Loucy (cell line): ENCODE results near the gene TMEM164.

ENCODE experiments used
- EZH2phosphoT487 ChIP-seq: fragments of 200-600 bp; IDR thresholded peaks from 2 replicates; pipeline ENCODE4 v1.6.1; 2018; ENCODE audit warnings: antibody characterized with exemption, mild to moderate bottlenecking, moderate library complexity, borderline replicate concordance
- TF ChIP-seq, protein P1 (sequence below): fragments of 200-600 bp; sonication (generic); conservative IDR thresholded peaks from 2 replicates; pipeline ENCODE4 v1.5.1; 2014; ENCODE audit warnings: mild to moderate bottlenecking, antibody characterized with exemption, low read length

DNA sequence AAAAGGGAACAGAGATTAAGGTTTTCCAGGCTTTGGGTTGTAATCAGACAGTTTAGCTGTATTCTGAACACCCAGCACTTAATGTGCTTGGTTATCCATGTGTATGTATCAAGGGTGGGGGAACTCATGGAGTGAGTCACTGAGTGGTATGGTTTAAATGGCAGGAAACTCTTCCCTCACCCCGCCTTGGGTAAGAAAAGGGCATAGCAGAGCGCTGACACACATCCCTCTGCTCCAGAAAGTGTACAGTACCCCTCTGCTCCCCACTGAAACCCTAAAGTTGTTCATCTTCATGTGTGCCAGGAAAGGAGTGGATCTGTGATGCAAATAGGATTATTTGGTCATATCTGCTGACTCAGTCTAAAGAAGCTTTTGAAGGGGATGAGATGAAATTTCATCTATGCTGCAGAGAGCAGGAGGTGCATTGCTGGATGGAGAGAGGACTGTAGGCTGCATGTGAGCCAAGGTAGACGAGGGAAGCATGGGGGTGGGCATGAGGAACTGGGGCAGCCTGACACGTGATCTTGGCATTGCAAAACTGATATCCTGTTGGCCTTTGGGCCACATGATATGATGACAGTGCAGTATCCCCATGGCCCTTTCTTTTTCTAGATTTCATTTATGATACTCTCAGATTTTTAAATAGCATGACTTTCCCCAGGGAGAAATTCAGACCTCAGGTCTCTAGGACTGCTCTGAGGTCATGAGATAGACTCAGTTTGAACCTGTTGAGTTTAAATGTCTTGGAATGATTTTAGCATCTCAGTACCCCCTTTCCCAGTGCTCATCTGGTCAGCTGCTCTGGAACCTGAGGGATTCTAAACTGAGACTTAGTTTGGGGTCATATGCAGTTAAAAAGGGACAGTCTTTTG is 84.8 kb downstream of the TMEM164 start:
- TF ChIP-seq, protein P1, sequence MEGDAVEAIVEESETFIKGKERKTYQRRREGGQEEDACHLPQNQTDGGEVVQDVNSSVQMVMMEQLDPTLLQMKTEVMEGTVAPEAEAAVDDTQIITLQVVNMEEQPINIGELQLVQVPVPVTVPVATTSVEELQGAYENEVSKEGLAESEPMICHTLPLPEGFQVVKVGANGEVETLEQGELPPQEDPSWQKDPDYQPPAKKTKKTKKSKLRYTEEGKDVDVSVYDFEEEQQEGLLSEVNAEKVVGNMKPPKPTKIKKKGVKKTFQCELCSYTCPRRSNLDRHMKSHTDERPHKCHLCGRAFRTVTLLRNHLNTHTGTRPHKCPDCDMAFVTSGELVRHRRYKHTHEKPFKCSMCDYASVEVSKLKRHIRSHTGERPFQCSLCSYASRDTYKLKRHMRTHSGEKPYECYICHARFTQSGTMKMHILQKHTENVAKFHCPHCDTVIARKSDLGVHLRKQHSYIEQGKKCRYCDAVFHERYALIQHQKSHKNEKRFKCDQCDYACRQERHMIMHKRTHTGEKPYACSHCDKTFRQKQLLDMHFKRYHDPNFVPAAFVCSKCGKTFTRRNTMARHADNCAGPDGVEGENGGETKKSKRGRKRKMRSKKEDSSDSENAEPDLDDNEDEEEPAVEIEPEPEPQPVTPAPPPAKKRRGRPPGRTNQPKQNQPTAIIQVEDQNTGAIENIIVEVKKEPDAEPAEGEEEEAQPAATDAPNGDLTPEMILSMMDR, result no peak
- TF ChIP-seq EZH2phosphoT487, result no peak
